Measurements from ENCODE around the gene NCOR2.

DNA sequence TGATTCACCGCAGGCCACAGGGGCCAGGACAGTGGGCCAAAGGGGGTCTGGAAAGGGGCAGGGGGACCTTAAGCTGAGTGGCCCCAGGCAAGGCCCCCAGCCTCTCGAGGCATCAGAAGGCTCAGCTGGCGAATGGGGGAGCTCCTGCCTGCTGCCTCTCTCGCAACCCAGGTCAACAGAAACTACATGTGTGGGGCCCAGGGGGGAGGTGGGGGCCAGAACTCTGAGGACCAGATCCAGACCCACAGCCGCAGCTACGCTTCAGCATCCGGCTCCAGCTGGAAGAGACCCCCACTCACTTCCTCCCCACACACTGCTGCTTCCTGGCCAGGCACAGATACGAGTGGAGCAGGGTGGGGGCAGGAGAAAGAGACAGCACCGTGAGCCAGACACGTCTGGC is 46.5 kb downstream of the NCOR2 start:
- TF ChIP-seq RAD21 (IDR thresholded peaks at IDR 0.05; ENCODE audit: insufficient read depth, low read depth, low read length) (no peak), SIN3A (IDR thresholded peaks at IDR 0.05; ENCODE audit: low read depth, low read length) (no peak), RB1 (IDR thresholded peaks at IDR 0.05; ENCODE audit: borderline replicate concordance) (no peak), STAT3 (IDR thresholded peaks at IDR 0.05; ENCODE audit: low read depth, low read length) (no peak), NR2C2 (IDR thresholded peaks at IDR 0.05; ENCODE audit: borderline replicate concordance, control insufficient read depth, insufficient read length, low read depth) (no peak), EZH2 (IDR thresholded peaks at IDR 0.05; ENCODE audit: borderline replicate concordance, control insufficient read depth, low read depth, low read length) (no peak), CEBPB (IDR thresholded peaks at IDR 0.05; ENCODE audit: borderline replicate concordance in 1 of 2, low read depth in 2 of 2, low read length in 2 of 2) (no peak), EGR1 (IDR thresholded peaks at IDR 0.05; ENCODE audit: borderline replicate concordance in 1 of 2, low read depth in 2 of 2, low read length in 2 of 2) (no peak), POLR2A (IDR thresholded peaks at IDR 0.05; ENCODE audit: low read depth, low read length) (no peak), BACH1 (IDR thresholded peaks at IDR 0.05; ENCODE audit: borderline replicate concordance) (no peak), NRF1 (conservative IDR thresholded peaks at IDR 0.05; ENCODE audit: low read depth, low read length) (no peak)
- TF ChIP-seq, protein P1, sequence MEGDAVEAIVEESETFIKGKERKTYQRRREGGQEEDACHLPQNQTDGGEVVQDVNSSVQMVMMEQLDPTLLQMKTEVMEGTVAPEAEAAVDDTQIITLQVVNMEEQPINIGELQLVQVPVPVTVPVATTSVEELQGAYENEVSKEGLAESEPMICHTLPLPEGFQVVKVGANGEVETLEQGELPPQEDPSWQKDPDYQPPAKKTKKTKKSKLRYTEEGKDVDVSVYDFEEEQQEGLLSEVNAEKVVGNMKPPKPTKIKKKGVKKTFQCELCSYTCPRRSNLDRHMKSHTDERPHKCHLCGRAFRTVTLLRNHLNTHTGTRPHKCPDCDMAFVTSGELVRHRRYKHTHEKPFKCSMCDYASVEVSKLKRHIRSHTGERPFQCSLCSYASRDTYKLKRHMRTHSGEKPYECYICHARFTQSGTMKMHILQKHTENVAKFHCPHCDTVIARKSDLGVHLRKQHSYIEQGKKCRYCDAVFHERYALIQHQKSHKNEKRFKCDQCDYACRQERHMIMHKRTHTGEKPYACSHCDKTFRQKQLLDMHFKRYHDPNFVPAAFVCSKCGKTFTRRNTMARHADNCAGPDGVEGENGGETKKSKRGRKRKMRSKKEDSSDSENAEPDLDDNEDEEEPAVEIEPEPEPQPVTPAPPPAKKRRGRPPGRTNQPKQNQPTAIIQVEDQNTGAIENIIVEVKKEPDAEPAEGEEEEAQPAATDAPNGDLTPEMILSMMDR (IDR thresholded peaks at IDR 0.05 in 2 of 3, conservative IDR thresholded peaks at IDR 0.05 in 1 of 3; ENCODE audit: control insufficient read depth in 2 of 3, extremely low read depth in 1 of 3, insufficient read depth in 1 of 3, low read depth in 3 of 3, low read length in 3 of 3): no peak
- TF ChIP-seq, protein P2, sequence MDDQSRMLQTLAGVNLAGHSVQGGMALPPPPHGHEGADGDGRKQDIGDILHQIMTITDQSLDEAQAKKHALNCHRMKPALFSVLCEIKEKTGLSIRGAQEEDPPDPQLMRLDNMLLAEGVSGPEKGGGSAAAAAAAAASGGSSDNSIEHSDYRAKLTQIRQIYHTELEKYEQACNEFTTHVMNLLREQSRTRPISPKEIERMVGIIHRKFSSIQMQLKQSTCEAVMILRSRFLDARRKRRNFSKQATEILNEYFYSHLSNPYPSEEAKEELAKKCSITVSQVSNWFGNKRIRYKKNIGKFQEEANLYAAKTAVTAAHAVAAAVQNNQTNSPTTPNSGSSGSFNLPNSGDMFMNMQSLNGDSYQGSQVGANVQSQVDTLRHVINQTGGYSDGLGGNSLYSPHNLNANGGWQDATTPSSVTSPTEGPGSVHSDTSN (IDR thresholded peaks at IDR 0.05; ENCODE audit: insufficient replicate concordance, low read depth, low read length): no peak
